Measurements from ENCODE around the gene BCO2.

The BCO2 gene

GRCh38 chr11:112219476-112220232, 44.3 kb downstream of the BCO2 start:
- no peak for FAIRE-seq

- FAIRE-seq = no peak
Observed at GRCh38 chr11:112221274-112221835, 46.0 kb downstream of the BCO2 start.

GRCh38 chr11:112222303-112222702, 47.0 kb downstream of the BCO2 start:
- FAIRE-seq = no peak

GRCh38 chr11:112223121-112223520, 47.8 kb downstream of the BCO2 start:
- FAIRE-seq = no peak

- FAIRE-seq = no peak
Observed at GRCh38 chr11:112223754-112224532, 48.6 kb downstream of the BCO2 start.

GRCh38 chr11:112225753-112226061, 50.4 kb downstream of the BCO2 start:
- FAIRE-seq = no peak

GRCh38 chr11:112226062-112226830, 50.9 kb downstream of the BCO2 start, which contains the start of gene PTS:
Gene PTS, plus strand, starts transcription at chr11:112226428. Its CDS starts 16 bp downstream, at chr11:112226444.
- FAIRE-seq = no peak

GRCh38 chr11:112226831-112227401, 51.6 kb downstream of the BCO2 start:
- no peak for FAIRE-seq

- no peak for FAIRE-seq
Observed at GRCh38 chr11:112227471-112227870, 52.2 kb downstream of the BCO2 start.

GRCh38 chr11:112228706-112229105, 53.4 kb downstream of the BCO2 start:
- no peak for FAIRE-seq

- FAIRE-seq = no peak
Observed at GRCh38 chr11:112229159-112229558, 53.8 kb downstream of the BCO2 start.

- no peak for FAIRE-seq
Observed at GRCh38 chr11:112229746-112230433, 54.6 kb downstream of the BCO2 start.

GRCh38 chr11:112231952-112232351, 56.6 kb downstream of the BCO2 start:
- FAIRE-seq = no peak

GRCh38 chr11:112235750-112236390, 60.6 kb downstream of the BCO2 start:
- no peak for FAIRE-seq

GRCh38 chr11:112237451-112237850, 62.1 kb downstream of the BCO2 start:
- no peak for FAIRE-seq

GRCh38 chr11:112238041-112238440, 62.7 kb downstream of the BCO2 start:
- peak; percentile 96 for FAIRE-seq

GRCh38 chr11:112241486-112241885, 66.2 kb downstream of the BCO2 start:
- FAIRE-seq = peak; percentile 95

GRCh38 chr11:112247201-112247600, 71.9 kb downstream of the BCO2 start:
- no peak for FAIRE-seq

GRCh38 chr11:112248201-112248600, 72.9 kb downstream of the BCO2 start:
- FAIRE-seq = no peak

- no peak for FAIRE-seq
Observed at GRCh38 chr11:112249871-112250610, 74.7 kb downstream of the BCO2 start.
